Loucy (cell line): ENCODE data around the gene MB.

Source experiments
- EZH2phosphoT487 ChIP-seq: fragments of 200-600 bp; IDR thresholded peaks from 2 replicates; pipeline ENCODE4 v1.6.1; 2018; ENCODE audit warnings: antibody characterized with exemption, mild to moderate bottlenecking, moderate library complexity, borderline replicate concordance
- TF ChIP-seq, protein P1 (sequence below): fragments of 200-600 bp; sonication (generic); conservative IDR thresholded peaks from 2 replicates; pipeline ENCODE4 v1.5.1; 2014; ENCODE audit warnings: mild to moderate bottlenecking, antibody characterized with exemption, low read length

DNA sequence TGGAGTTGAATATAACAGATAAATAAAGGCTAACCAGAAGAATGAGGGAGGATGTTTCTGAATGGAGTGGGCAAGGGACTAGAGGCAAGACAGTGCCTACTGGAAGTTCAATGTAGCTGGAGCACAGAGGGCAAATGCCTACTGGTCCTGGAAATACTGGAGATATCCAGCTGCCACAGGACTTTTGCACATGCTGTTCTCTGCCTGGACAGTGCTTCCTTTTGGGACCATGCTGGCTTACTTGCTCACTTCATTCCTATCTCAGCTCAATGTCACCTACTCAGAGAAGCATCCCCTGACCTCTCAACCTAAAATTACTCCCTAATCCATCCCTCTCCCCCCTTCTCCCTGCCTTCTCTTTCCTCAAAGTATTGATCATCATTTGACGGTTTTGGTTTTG, 56.3 kb downstream of the MB start:
- TF ChIP-seq, protein P1, sequence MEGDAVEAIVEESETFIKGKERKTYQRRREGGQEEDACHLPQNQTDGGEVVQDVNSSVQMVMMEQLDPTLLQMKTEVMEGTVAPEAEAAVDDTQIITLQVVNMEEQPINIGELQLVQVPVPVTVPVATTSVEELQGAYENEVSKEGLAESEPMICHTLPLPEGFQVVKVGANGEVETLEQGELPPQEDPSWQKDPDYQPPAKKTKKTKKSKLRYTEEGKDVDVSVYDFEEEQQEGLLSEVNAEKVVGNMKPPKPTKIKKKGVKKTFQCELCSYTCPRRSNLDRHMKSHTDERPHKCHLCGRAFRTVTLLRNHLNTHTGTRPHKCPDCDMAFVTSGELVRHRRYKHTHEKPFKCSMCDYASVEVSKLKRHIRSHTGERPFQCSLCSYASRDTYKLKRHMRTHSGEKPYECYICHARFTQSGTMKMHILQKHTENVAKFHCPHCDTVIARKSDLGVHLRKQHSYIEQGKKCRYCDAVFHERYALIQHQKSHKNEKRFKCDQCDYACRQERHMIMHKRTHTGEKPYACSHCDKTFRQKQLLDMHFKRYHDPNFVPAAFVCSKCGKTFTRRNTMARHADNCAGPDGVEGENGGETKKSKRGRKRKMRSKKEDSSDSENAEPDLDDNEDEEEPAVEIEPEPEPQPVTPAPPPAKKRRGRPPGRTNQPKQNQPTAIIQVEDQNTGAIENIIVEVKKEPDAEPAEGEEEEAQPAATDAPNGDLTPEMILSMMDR = no peak
- TF ChIP-seq EZH2phosphoT487 = no peak
